Endometrium (tissue), 2 donors: ENCODE results near the gene NOS1AP.
"Not testable (repeated sequence)": the region's sequence is repeated elsewhere in the genome, so short reads cannot be mapped to it uniquely, and the experiment has no call there.

Experiments
- FAIRE-seq: peaks from 2 replicates; lab custom pipeline; 2012; peaks lifted over from hg19 to GRCh38; lab: Jason Lieb, UNC
- donor health status: control.
- donor health status: control.

The NOS1AP gene

DNA sequence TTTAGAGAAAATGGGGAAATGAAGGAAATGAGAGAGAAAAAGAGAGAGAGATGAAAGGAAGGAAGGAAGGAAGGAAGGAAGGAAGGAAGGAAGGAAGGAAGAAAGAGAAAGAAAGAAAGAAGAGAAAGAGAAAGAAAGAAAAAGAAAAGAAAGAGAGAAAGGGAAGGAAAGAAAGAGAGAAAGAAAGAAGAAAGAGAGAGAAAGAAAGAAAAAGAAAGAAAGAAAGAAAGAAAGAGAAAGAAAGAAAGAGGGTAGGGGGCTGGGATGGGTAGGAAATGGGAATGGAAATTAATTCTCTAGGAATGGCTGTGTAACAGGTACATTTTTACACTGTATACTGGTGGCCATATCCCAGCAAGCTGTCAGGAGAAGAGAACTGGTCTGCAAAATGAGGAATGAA, 346.7 kb downstream of the NOS1AP start:
- no peak for FAIRE-seq

DNA sequence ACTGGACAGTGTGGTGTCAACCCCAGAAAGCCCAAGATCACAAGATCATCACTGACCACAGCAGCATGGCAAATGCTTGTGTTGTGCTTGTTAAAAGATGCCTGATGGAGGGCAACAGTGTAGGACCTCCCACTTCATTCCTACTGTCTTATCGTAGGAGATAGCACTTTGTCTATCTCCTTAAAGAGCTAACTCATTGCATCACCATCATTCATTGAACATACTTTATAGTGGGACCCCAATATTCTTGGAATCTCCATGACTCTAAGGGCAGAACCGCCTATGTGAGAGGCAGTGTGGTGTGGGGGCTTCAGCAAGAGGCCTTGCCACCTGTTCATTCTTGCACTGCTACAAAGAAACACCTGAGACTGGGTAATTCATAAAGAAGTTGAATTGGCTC, 347.4 kb downstream of the NOS1AP start:
- FAIRE-seq, result no peak

DNA sequence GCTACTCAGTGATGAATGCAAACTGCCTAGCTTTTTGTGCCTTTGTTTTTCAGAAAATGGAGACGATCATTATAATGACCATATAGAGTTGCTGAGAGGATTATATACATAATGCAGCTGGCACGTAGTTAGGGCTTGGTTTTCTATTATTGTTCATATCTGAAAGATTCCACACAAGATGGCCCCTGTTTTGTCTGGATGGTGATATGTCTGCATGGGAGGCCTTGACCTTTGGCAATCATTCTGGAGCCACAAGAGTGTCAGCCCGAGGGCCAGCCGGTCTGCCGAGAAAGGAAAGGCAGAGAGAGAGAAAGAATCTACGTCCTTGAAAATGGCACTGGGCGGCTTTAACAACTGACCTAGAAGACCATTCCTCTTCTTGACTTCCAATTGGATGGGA, 348.2 kb downstream of the NOS1AP start:
- no peak for FAIRE-seq

DNA sequence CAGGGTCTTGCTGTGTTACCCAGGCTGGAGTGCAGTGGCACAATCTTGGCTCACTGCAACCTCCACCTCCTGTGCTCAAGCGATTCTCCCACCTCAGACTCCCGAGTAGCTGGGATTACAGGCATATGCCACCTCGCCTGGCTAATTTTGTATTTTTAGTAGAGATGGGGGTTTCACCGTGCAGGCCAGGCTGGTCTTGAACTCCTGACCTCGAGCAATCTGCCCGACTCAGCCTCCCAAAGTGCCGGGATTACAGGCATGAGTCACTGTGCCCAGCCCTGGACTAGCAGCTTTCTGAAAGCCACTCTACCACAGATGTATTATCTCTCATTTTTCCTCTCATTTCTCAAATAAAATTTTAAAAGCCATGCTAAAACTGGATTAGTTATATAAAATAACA, 349.1 kb downstream of the NOS1AP start:
- not testable (repeated sequence) for FAIRE-seq

DNA sequence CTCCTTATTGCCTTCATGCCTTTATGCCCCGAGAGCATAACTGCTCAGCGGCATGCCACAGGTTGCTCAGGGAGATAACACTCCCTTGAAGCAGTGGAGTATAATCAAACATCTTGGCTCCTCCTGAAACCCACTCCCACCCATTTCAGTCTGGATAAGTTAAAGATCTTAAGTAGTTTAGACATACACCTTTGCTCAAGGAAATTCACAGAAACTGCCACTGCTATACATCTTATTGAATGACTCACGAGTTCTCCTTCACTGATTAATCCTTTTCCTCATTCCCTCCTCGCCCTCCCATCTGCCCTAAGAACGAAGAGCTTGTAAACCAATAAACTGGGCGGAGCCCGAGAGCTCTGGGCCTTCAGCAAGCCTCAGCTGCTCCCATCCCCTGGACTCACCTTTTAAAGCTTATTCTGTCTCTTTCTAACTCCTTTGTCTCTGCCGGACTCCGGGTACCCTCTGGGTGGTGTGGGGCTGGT, 350.0 kb downstream of the NOS1AP start:
- not testable (repeated sequence) for FAIRE-seq
